ENCODE data around the gene ABLIM2.
A peak's percentile ranks its signal among the peaks of the same experiment; 100 is the strongest.

Gene ABLIM2

DNA sequence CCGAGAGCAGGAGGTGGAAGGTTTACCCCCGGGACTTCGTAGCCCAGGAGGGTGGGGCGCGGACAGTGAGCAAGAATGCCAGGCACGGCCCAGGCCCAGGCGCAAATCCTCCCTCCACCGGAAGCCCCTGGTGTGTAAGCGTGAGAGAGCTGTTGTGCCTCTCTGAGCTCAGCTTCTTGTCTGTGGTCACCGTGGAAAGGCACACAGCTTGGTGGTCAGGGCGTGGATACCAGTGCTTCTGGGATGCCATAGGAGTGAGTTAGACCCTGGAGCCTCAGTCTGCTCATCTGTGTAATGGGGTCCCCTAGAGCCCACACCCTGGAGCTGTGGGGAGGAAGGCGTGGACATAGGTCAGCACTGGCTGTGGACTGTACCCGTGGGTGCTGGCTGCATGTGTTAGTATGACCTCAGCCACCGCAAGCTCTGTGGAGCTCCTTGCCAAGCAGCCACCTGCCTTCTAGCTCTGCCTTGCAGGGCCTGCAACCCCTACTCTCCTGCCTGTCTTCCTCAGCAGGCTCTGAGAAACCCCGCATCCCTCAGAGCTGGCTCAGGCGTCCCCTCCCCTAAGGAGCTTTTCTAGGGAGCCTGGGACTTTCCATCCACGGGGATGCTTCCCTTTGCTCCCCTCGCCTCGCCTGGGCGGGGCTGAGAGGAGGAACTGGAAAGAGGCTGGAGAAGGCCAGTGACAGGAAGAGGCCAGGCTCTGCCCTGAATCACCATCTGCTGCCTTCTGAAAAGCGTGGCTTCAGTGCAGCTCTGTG is 190.9 kb downstream of the ABLIM2 start:
- intact Hi-C loops (cut with DNase I) = no loop called here
- no peak for DNase-seq

GRCh38 chr4:7967063-7967440 is 191.6 kb downstream of the ABLIM2 start:
- DNase-seq = no peak
- intact Hi-C loops (cut with DNase I) = no loop called here

- no peak for DNase-seq
- intact Hi-C loops (cut with DNase I) = no loop called here
Observed at GRCh38 chr4:7966281-7967062, 192.1 kb downstream of the ABLIM2 start.

- DNase-seq = peak in 32 of 42 donors; percentile 29 to 75 (median 50)
- intact Hi-C loops (cut with DNase I) = no loop called here
Observed at GRCh38 chr4:7964890-7965662, 193.5 kb downstream of the ABLIM2 start.

DNA sequence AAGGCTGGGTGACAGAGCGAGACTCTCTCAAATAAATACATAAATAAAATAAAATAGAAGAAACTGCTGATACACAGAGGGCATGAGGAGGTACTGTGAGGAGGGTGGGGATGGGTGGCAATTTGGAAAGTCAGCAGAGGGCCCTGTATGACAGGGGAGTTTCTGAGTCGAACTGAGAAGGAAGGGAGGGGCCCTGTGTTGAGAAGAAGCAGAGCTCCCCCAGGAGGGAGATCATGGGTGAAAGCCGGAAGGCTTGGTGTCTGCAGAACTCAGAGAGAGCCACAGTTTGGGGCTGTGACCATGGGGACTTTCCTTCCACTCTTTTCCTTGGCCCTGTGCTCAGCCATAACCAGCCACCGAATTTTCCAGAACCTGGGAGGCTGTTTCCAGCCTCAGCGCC is 194.2 kb downstream of the ABLIM2 start:
- DNase-seq = no peak
- intact Hi-C loops (cut with DNase I) = no loop called here

GRCh38 chr4:7963691-7964090 is 194.9 kb downstream of the ABLIM2 start:
- intact Hi-C loops (cut with DNase I) = no loop called here
- DNase-seq = no peak

GRCh38 chr4:7962609-7963508 is 195.8 kb downstream of the ABLIM2 start:
- intact Hi-C loops (cut with DNase I) = no loop called here
- DNase-seq = no peak

DNA sequence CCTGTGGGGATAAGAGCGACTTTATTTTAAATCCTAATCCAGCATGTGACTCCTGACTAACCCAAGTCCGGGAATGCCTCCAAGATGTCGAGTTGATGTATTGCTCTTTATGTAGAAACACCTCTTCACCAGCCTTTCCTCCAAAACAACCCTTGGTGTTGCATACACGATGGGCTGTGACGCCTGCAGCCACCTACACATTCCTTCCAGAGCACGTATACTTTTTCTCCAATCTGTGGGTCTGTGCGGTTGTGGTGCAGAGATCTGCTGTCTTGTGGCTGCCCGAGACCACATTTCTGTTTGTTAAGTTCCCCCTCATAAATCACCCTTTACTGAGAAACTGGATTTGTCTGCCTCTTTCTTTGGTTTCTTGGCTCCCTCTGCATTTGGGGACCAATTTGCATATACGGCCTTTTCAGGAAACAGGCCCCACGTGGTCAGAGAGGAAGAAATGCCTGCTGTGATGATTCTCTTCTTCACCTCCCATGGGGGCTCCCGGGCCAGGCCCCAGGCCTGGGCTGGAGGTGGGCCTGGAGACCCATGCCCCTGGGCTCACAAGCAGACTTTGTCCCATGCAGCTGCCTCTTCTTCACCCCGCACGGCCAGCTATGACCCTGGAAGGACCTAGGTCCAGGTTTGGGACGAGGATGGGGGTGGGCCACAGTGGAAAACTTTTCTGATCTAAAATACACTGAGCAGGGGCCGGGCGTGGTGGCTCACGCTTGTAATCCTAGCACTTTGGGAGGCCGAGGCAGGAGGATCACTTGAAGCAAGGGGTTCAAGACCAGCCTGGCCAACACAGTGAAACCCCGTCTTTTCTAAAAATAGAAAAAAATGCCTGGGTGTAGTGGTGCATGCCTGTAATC is 197.6 kb downstream of the ABLIM2 start:
- intact Hi-C loops (cut with DNase I) = no loop called here
- DNase-seq = peak in 24 of 42 donors; percentile 38 to 83 (median 58)

GRCh38 chr4:7960017-7960789 is 198.4 kb downstream of the ABLIM2 start:
- DNase-seq = no peak
- intact Hi-C loops (cut with DNase I) = no loop called here

DNA sequence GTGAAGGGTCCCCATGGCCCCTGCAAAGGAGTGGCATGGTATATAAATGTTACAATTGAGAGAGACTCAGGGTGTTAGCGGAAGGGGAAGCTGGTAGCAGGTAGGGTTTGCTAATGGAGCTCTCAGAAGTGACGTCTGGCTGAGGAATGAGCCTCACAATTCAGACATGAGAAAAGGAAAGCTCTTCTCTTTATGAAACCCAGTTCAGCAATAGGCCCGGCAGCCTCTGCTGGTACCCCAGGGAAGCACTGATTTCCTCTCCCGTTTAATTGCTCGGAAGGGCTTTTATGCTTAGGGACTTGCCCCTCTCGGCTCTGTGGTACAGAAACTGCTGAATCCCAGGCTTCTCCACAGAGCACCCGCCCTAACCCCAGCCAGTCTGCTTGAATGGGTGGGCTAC is 199.5 kb downstream of the ABLIM2 start:
- intact Hi-C loops (cut with DNase I) = no loop called here
- DNase-seq = no peak

DNA sequence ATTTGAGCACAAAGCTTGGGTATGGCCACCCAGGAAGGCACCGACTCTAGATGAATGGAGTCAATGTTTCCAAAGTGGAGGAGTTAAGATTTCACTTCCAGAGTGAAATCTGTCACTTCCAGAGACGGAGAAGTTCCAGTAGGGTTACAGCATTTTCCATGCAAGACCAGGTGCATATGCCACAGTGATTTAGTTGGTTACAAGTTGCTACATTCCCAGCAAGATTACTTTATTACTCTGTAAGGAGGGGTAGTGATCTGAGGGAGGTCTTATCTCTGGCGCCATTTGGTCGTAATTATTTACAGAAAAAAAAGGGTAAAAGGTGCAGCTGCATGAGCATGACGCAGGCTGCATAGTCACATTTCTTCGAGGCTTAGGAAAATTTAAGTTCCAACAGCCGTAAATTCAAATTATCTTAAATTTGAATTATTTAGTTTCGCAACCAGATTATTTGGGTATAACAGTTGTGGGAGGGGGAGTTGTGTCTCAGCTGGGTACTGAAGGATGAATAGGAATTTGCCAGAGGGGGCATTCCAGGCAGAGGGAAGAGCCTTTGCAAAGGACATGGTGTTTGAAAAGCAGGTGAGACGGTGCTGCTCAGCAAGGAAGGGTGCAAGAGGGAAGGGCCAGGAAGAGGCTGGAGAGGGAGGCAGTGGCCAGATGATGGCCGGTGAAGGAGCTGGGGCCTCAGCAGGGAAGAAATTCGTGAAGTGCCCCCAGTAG is 201.5 kb downstream of the ABLIM2 start:
- no peak for DNase-seq
- intact Hi-C loops (cut with DNase I) = no loop called here

DNA sequence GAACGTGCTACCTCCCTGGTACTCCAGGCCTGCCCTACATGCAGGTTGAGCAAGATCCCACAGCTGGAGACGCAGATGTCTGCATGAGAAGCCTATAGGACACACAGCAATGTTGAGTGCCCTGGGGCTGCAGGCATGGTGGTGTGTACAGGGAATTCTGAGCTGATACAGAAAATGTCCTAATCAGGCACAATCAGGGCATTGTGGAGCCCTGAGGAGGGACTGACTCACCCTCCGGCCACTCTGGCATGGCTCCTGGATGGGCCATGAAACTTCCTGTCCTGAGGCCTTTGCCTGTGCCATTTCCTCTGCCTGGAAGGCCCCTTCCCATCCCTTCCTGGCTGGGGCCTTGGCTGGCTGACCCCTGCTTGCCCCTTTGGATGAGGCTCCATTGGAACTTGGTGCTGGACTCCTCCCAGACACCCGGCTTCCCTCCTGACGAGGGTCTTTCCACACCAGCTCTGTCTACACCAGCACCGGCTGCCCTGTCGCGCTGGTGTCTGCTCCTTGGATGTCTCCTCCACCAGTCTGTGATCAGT is 202.3 kb downstream of the ABLIM2 start:
- intact Hi-C loops (cut with DNase I) = no loop called here
- peak in 22 of 42 donors; percentile 29 to 88 (median 64) for DNase-seq

GRCh38 chr4:7955393-7955792 is 203.2 kb downstream of the ABLIM2 start:
- intact Hi-C loops (cut with DNase I) = no loop called here
- DNase-seq = no peak

DNA sequence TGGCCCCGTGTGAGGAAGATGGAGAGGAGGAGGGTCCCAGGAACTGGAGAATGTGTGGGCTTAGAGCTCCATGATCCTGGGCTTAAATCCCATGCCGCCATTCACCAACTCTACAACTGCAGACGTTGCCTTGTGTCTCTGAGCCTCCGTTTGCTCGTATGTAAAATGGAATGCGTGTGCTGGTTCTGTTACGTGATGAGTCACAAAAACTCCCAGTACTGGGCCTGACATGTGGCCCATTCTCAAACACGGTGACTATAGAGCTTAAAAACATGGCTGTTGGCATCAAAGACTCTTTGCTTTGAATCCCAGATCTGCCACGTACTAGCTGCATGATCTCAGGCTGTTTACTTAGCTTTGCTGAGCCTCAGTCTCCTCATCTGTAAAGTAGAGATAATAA is 206.0 kb downstream of the ABLIM2 start:
- intact Hi-C loops (cut with DNase I) = no loop called here
- peak in 7 of 42 donors; percentile 31 to 68 (median 51) for DNase-seq

DNA sequence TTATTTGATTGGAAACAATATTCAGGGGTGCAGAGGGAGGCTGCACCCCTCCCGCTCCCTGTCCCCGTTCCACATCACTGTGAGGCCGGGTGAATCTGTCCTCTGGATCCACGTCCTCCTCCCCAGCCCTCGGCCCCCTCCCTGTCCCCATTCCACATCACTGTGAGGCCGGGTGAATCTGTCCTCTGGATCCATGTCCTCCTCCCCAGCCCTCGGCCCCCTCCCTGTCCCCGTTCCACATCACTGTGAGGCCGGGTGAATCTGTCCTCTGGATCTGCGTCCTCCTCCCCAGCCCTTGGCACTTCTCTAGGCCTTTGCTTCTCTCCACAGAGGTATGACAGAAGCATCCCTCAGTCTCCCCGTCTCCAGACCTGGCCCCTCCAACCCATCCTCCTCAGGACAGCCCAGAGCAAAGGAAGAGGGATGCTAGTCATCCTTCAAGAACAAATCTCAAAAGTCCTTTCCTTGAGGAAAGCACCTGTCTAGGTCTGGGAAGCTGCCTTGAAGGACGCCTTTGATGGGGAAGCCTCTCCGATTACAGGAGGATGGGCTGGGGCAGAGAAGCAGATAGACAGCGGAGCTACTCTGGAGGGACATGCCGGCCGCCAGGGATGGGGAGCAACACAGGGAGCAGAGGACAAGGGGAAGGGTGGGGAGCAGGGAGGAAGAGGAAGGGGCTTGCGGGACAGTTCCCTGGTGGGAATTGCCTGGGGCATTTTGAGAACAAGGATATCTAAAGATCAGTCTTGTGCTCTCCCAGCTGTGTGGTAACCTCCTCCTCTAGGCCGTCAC is 208.1 kb downstream of the ABLIM2 start:
- no peak for DNase-seq
- intact Hi-C loops (cut with DNase I) = no loop called here
